Measurements from ENCODE around the gene IDH2. TPM values are rescaled to one million over a fixed set of nuclear protein-coding genes. Genes with fewer than 3 reads are reported as not detected.

The IDH2 gene
- total RNA-seq, 2 experiments from 2014 or later: 38.0 to 38.2 TPM

DNA sequence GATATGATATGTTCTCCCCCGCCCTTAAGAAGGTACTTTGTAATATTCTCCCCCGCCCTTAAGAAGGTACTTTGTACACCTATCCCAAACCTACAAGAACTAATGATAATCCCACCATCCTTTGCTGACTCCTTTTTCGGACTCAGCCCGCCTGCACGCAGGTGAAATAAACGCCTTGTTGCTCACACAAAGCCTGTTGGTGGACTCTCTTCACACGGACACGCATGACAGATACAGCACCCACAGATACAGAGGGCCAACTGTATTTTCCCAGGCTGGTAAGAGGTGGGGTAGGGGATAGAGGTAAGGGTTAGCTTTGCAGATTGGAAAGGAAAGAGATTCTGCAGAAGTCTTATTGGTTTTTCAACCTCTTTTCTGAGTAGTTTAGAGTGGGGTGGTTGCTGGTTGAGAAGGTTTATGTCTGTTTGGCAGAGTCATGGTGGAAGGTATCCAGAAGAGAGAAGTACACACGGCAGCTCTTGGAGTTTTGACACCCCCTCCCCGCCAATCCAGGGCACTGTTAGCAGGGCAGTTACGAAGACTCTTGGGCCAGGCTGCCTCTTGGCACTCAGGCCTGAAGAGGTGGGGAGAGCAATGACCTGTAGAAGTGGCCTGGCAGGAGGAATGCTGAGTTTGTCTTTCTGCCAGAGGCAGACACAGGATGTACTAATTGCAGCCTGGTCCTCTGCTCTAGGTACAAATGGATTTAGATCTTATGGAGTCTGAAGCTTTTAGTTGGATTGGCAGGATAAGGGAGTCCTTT is 36.0 kb upstream of the IDH2 start:
- Histone ChIP-seq H3K27ac (ENCODE audit: low read depth in 1 of 2, low read length in 2 of 2) (no peak overlapping the region), H3K27me3 (ENCODE audit: control insufficient read depth in 1 of 2, insufficient read depth in 2 of 2, low read length in 2 of 2) (no peaks in the 10 kb centered on the region), H3K4me1 (ENCODE audit: insufficient read depth, low read length) (peaks cover 26% of the 10 kb centered on the region), H3K36me3 (ENCODE audit: insufficient read depth, low read length) (no peaks in the 10 kb centered on the region), H3K9me3 (ENCODE audit: control insufficient read depth in 1 of 2, insufficient read depth in 1 of 2, low read length in 2 of 2) (peaks cover 10 to 18% of the 10 kb centered on the region in 2 experiments), H3K4me3 (ENCODE audit: low read length) (no peak overlapping the region)
- TF ChIP-seq, protein P1, sequence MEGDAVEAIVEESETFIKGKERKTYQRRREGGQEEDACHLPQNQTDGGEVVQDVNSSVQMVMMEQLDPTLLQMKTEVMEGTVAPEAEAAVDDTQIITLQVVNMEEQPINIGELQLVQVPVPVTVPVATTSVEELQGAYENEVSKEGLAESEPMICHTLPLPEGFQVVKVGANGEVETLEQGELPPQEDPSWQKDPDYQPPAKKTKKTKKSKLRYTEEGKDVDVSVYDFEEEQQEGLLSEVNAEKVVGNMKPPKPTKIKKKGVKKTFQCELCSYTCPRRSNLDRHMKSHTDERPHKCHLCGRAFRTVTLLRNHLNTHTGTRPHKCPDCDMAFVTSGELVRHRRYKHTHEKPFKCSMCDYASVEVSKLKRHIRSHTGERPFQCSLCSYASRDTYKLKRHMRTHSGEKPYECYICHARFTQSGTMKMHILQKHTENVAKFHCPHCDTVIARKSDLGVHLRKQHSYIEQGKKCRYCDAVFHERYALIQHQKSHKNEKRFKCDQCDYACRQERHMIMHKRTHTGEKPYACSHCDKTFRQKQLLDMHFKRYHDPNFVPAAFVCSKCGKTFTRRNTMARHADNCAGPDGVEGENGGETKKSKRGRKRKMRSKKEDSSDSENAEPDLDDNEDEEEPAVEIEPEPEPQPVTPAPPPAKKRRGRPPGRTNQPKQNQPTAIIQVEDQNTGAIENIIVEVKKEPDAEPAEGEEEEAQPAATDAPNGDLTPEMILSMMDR (IDR thresholded peaks at IDR 0.05): no peak
- ChIA-PET CTCF (no interaction called here), POLR2A (interaction anchor here (1.4 kb wide), 1 partner anchor 63 kb away, joined by 4 read pairs; the partner anchor contains the start of gene SEMA4B)
- ATAC-seq (ENCODE audit: poor library complexity) (no peak), DNase-seq (no peak)
- no peak overlapping the region for H3K27ac Mint-ChIP-seq
- intact Hi-C loops (cut with DNase I, micrococcal nuclease): no loop called here
- peaks cover 4% of the 10 kb centered on the region for H3K9me3 Mint-ChIP-seq
- peaks cover 36% of the 10 kb centered on the region for H3K4me1 Mint-ChIP-seq (ENCODE audit: low read depth)
- H3K36me3 Mint-ChIP-seq (ENCODE audit: low read depth): peaks cover 5% of the 10 kb centered on the region
- no peaks in the 10 kb centered on the region for H3K27me3 Mint-ChIP-seq
- no peak overlapping the region for H3K4me3 Mint-ChIP-seq

DNA sequence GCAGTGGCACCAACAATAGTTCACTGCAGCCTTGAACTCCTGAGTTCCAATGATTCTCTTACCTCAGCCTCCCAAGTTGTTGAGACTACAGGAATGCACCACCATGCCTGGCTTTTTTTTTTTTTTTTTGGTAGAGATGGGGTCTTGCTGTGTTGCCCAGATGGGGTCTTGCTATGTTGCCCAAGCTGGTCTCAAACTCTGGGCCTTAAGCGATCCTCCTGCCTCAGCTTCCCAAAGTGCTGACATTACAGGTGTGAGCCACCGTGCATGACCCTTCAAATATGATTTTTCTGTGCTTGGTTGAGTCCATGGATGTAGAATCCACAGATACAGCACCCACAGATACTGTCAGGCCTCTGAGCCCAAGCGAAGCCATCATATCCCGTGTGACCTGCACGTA is 30.2 kb upstream of the IDH2 start:
- Histone ChIP-seq H3K27ac (ENCODE audit: low read depth in 1 of 2, low read length in 2 of 2) (no peak overlapping the region), H3K4me3 (ENCODE audit: low read length) (no peak overlapping the region), H3K9me3 (ENCODE audit: control insufficient read depth in 1 of 2, insufficient read depth in 1 of 2, low read length in 2 of 2) (no peaks in the 10 kb centered on the region), H3K27me3 (ENCODE audit: control insufficient read depth in 1 of 2, insufficient read depth in 2 of 2, low read length in 2 of 2) (no peaks in the 10 kb centered on the region), H3K4me1 (ENCODE audit: insufficient read depth, low read length) (no peaks in the 10 kb centered on the region), H3K36me3 (ENCODE audit: insufficient read depth, low read length) (no peaks in the 10 kb centered on the region)
- ChIA-PET POLR2A (no interaction called here), CTCF (no interaction called here)
- Mint-ChIP-seq H3K36me3 (ENCODE audit: low read depth) (no peaks in the 10 kb centered on the region), H3K27ac (no peak overlapping the region), H3K4me3 (no peak overlapping the region), H3K9me3 (no peaks in the 10 kb centered on the region), H3K27me3 (no peaks in the 10 kb centered on the region), H3K4me1 (ENCODE audit: low read depth) (no peaks in the 10 kb centered on the region)
- DNase-seq: no peak
- ATAC-seq (ENCODE audit: poor library complexity): no peak
- intact Hi-C loops (cut with DNase I, micrococcal nuclease): no loop called here
- TF ChIP-seq, protein P1 (IDR thresholded peaks at IDR 0.05): no peak

DNA sequence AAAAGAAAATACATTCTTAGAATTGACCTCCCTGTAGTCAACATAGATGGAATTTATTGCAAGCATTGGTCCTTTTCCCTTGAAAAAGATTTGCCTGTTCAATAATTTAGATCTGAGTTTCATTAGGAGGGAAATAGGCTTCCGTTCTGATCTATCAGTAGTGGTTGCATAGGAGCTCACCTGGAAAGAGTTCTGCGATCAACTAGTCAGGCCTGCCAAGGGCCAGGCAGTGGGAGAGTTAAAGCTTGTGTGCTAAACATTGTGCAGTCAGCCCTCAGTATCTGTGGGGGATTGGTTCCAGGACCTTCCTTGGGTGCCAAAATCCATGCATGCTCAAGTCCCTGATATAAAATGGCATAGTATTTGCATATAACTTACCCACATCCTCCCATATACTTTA is 29.6 kb upstream of the IDH2 start:
- H3K36me3 ChIP-seq (ENCODE audit: insufficient read depth, low read length): no peaks in the 10 kb centered on the region
- TF ChIP-seq, protein P1 (IDR thresholded peaks at IDR 0.05): no peak
- no peak overlapping the region for H3K4me3 ChIP-seq (ENCODE audit: low read length)
- Mint-ChIP-seq H3K36me3 (ENCODE audit: low read depth) (no peaks in the 10 kb centered on the region), H3K27me3 (peaks cover 3% of the 10 kb centered on the region), H3K4me3 (no peak overlapping the region), H3K27ac (no peak overlapping the region), H3K9me3 (no peaks in the 10 kb centered on the region), H3K4me1 (ENCODE audit: low read depth) (no peaks in the 10 kb centered on the region)
- CTCF ChIA-PET: no interaction called here
- no peaks in the 10 kb centered on the region for H3K9me3 ChIP-seq (ENCODE audit: control insufficient read depth in 1 of 2, insufficient read depth in 1 of 2, low read length in 2 of 2)
- no peaks in the 10 kb centered on the region for H3K27me3 ChIP-seq (ENCODE audit: control insufficient read depth in 1 of 2, insufficient read depth in 2 of 2, low read length in 2 of 2)
- DNase-seq (no peak), ATAC-seq (ENCODE audit: poor library complexity) (no peak)
- H3K27ac ChIP-seq (ENCODE audit: low read depth in 1 of 2, low read length in 2 of 2): no peak overlapping the region
- intact Hi-C loops (cut with DNase I, micrococcal nuclease): no loop called here
- no peaks in the 10 kb centered on the region for H3K4me1 ChIP-seq (ENCODE audit: insufficient read depth, low read length)
- POLR2A ChIA-PET: no interaction called here
